OCI-LY1 (cell line): Measurements from ENCODE around the gene SNTG2.

Experiments
- H2AFZ ChIP-seq: fragments of 200-600 bp; sonication (generic), shearing (Covaris generic); 2 replicates; pipeline ENCODE4 v1.6.0; 2014; ENCODE audit warnings: antibody characterized with exemption, mild to moderate bottlenecking, low read length
- H3F3A ChIP-seq: fragments of 200-600 bp; sonication (generic), shearing (Covaris generic); 2 replicates; pipeline ENCODE4 v1.6.0; 2014; ENCODE audit warnings: mild to moderate bottlenecking, antibody characterized with exemption, low read length, moderate library complexity; ENCODE audit not compliant: insufficient read depth
- H3K27ac ChIP-seq: fragments of 200-600 bp; sonication (generic); 2 replicates; pipeline ENCODE4 v1.5.1; 2014; ENCODE audit warnings: low read length, mixed run types, mild to moderate bottlenecking, low read depth; ENCODE audit not compliant: poor library complexity, severe bottlenecking
- H3K27me3 ChIP-seq: fragments of 200-600 bp; sonication (generic); 2 replicates; pipeline ENCODE4 v1.6.0; 2014; ENCODE audit warnings: antibody characterized with exemption, mild to moderate bottlenecking, low read length, moderate library complexity; ENCODE audit not compliant: insufficient read depth
- H3K36me3 ChIP-seq: fragments of 200-600 bp; sonication (generic); 2 replicates; pipeline ENCODE4 v1.6.1; 2014; ENCODE audit warnings: mild to moderate bottlenecking, antibody characterized with exemption, low read length, moderate library complexity, mixed read lengths; ENCODE audit not compliant: insufficient read depth
- H3K4me1 ChIP-seq: fragments of 200-600 bp; sonication (generic); 2 replicates; pipeline ENCODE4 v1.5.1; 2014; ENCODE audit warnings: mild to moderate bottlenecking, low read length, moderate library complexity; ENCODE audit not compliant: insufficient read depth, severe bottlenecking
- H3K4me2 ChIP-seq: fragments of 200-600 bp; sonication (generic), shearing (Covaris generic); 2 replicates; pipeline ENCODE4 v1.6.1; 2014; ENCODE audit warnings: low read length
- H3K4me3 ChIP-seq: fragments of 200-600 bp; sonication (generic); 2 replicates; pipeline ENCODE4 v1.5.1; 2014; ENCODE audit warnings: low read length, low read depth, mild to moderate bottlenecking, mixed read lengths; ENCODE audit not compliant: poor library complexity, severe bottlenecking
- H3K79me2 ChIP-seq: fragments of 200-600 bp; shearing (Covaris generic); 2 replicates; pipeline ENCODE4 v1.6.1; 2016; ENCODE audit warnings: mixed run types, low read length, mixed read lengths; ENCODE audit not compliant: insufficient read depth
- H3K9ac ChIP-seq: fragments of 200-600 bp; sonication (generic), shearing (Covaris generic); 2 replicates; pipeline ENCODE4 v1.6.1; 2014; ENCODE audit warnings: mild to moderate bottlenecking, low read length, mixed read lengths
- H3K9me2 ChIP-seq: fragments of 200-600 bp; sonication (generic), shearing (Covaris generic); 2 replicates; pipeline ENCODE4 v1.6.1; 2014; ENCODE audit warnings: low read depth, mild to moderate bottlenecking, low read length, mixed read lengths
- H3K9me3 ChIP-seq: fragments of 200-600 bp; shearing (Covaris generic); 2 replicates; pipeline ENCODE4 v1.6.1; 2014; ENCODE audit warnings: low read length, mixed read lengths
- H4K20me1 ChIP-seq: fragments of 200-600 bp; sonication (generic), shearing (Covaris generic); 2 replicates; pipeline ENCODE4 v1.6.0; 2016; ENCODE audit warnings: mild to moderate bottlenecking, low read length; ENCODE audit not compliant: insufficient read depth
- EZH2 ChIP-seq: fragments of 200-600 bp; sonication (generic), shearing (Covaris generic); IDR thresholded peaks from 2 replicates; pipeline ENCODE4 v1.8.0; 2017; ENCODE audit warnings: borderline replicate concordance, mixed run types, mild to moderate bottlenecking, antibody characterized with exemption, low read length, moderate library complexity, mixed read lengths
- TF ChIP-seq, protein P1 (sequence below): fragments of 200-600 bp; sonication (generic), shearing (Covaris generic); IDR thresholded peaks from 2 replicates; pipeline ENCODE4 v1.5.1; 2017; ENCODE audit warnings: mild to moderate bottlenecking, antibody characterized with exemption, low read length, moderate library complexity, mixed read lengths

Gene SNTG2

DNA sequence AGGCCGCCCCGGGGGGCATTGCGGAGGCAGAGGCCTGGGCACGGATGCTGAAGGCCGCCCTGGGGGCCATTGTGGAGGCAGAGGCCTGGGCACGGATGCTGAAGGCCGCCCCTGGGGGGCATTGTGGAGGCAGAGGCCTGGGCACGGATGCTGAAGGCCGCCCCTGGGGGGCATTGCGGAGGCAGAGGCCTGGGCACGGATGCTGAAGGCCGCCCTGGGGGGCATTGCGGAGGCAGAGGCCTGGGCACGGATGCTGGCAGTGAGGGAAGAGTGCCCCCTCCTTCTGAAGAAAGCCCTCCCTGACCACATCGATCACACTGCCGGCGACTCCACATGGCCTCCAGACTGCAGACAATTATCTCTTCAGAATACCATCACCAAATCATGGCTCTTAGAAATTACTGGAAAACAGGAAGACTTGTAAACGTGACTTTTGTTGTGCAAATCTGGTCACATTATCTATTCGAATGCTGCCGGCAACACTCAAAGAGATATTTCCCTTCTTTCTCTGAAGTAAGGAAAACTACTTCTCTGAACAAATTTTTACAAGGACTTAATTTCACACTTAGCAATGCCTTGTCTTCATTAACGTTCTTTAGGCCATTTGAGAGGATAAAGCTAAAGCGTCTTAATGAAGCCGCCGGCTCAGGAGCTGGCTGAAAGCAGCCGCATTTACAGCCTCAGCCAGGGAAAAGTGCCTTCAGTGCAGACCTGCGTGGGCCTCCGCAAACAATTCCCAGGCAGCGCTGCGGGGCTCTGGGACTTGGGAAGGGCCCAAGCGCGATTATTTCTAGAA lies 18.1 kb upstream of the SNTG2 start:
- H3K9ac ChIP-seq = no peak overlapping the region
- TF ChIP-seq EZH2 = no peak
- TF ChIP-seq, protein P1, sequence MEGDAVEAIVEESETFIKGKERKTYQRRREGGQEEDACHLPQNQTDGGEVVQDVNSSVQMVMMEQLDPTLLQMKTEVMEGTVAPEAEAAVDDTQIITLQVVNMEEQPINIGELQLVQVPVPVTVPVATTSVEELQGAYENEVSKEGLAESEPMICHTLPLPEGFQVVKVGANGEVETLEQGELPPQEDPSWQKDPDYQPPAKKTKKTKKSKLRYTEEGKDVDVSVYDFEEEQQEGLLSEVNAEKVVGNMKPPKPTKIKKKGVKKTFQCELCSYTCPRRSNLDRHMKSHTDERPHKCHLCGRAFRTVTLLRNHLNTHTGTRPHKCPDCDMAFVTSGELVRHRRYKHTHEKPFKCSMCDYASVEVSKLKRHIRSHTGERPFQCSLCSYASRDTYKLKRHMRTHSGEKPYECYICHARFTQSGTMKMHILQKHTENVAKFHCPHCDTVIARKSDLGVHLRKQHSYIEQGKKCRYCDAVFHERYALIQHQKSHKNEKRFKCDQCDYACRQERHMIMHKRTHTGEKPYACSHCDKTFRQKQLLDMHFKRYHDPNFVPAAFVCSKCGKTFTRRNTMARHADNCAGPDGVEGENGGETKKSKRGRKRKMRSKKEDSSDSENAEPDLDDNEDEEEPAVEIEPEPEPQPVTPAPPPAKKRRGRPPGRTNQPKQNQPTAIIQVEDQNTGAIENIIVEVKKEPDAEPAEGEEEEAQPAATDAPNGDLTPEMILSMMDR = no peak
- H3K4me3 ChIP-seq = no peak overlapping the region
- no peaks in the 10 kb centered on the region for H3F3A ChIP-seq
- no peaks in the 10 kb centered on the region for H3K36me3 ChIP-seq
- no peak overlapping the region for H2AFZ ChIP-seq
- H3K4me1 ChIP-seq = no peaks in the 10 kb centered on the region
- no peak overlapping the region for H3K4me2 ChIP-seq
- no peaks in the 10 kb centered on the region for H3K79me2 ChIP-seq
- H3K27me3 ChIP-seq = 0 out of 2 replicates have a peak, but pooled peaks cover 3% of the 10 kb centered on the region
- H3K9me3 ChIP-seq = no peaks in the 10 kb centered on the region
- no peaks in the 10 kb centered on the region for H3K9me2 ChIP-seq
- no peak overlapping the region for H3K27ac ChIP-seq
- H4K20me1 ChIP-seq = no peaks in the 10 kb centered on the region

DNA sequence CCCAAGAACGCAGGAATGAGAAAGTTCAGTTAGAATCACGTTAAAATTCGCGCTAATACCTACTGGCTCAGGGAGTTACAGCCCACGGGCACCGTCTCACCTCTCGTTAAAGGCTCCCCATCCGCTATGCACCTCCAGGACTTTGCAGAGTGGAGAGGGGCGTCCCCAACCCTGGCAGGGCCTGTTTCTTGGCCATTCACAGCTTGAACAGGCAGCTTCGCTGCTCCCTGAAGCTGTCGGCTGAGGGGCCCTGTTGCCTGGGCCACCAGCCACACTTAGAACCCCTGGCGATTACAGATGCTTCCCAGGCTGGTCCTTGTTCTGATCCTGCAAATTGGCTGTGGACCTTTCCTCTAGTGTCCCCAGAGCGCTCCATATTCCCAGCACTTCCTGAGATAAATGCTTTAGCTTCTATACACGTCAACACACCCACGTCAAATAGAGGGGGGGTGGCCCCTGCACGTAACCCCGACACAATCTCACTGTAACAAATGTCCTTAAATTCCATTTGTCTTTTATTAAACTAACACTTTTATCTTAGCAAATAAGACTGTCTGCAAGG lies 16.8 kb upstream of the SNTG2 start:
- H2AFZ ChIP-seq = no peak overlapping the region
- TF ChIP-seq EZH2 = no peak
- TF ChIP-seq, protein P1 = no peak
- no peaks in the 10 kb centered on the region for H3F3A ChIP-seq
- no peaks in the 10 kb centered on the region for H3K4me1 ChIP-seq
- H3K79me2 ChIP-seq = no peaks in the 10 kb centered on the region
- H3K27me3 ChIP-seq = 0 out of 2 replicates have a peak, but pooled peaks cover 3% of the 10 kb centered on the region
- H3K9ac ChIP-seq = no peak overlapping the region
- no peak overlapping the region for H3K27ac ChIP-seq
- H3K36me3 ChIP-seq = no peaks in the 10 kb centered on the region
- H4K20me1 ChIP-seq = no peaks in the 10 kb centered on the region
- no peaks in the 10 kb centered on the region for H3K9me3 ChIP-seq
- no peak overlapping the region for H3K4me2 ChIP-seq
- no peaks in the 10 kb centered on the region for H3K9me2 ChIP-seq
- H3K4me3 ChIP-seq = no peak overlapping the region

DNA sequence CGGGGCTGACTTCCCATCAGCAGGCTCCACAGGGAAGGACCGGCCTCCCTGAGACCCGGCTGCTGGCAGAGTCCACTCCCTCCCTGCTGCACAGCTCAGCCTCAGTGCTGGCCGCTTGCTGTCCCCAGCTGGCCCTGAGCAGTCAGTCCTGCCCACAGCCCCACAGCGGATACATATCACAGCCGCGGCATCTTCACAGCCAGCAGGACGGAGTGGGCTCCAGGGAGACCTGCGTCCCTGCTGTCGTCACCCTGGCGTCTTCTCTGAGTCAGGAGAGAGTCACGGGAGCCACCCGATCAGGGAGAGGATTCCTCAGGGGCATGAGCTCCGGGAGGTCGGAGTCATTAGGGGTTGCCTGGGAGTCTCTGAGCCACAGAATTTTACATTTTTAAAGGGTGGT lies 13.1 kb upstream of the SNTG2 start:
- Histone ChIP-seq H3K79me2 (no peaks in the 10 kb centered on the region), H3F3A (no peaks in the 10 kb centered on the region), H3K4me2 (no peak overlapping the region), H3K27ac (no peak overlapping the region), H3K4me3 (no peak overlapping the region), H3K4me1 (no peaks in the 10 kb centered on the region), H3K9me3 (no peaks in the 10 kb centered on the region), H2AFZ (no peak overlapping the region), H3K9me2 (no peaks in the 10 kb centered on the region), H3K36me3 (no peaks in the 10 kb centered on the region), H3K27me3 (no peaks in the 10 kb centered on the region), H4K20me1 (no peaks in the 10 kb centered on the region), H3K9ac (no peak overlapping the region)
- TF ChIP-seq, protein P1 = no peak
- no peak for TF ChIP-seq EZH2
